T-helper 9 cell (primary cell): ENCODE data around the gene DENND1A.

ENCODE experiments used
- DNase-seq: peaks from one replicate; pipeline ENCODE4 v3.0.0-alpha.2; 2020

Gene DENND1A

DNA sequence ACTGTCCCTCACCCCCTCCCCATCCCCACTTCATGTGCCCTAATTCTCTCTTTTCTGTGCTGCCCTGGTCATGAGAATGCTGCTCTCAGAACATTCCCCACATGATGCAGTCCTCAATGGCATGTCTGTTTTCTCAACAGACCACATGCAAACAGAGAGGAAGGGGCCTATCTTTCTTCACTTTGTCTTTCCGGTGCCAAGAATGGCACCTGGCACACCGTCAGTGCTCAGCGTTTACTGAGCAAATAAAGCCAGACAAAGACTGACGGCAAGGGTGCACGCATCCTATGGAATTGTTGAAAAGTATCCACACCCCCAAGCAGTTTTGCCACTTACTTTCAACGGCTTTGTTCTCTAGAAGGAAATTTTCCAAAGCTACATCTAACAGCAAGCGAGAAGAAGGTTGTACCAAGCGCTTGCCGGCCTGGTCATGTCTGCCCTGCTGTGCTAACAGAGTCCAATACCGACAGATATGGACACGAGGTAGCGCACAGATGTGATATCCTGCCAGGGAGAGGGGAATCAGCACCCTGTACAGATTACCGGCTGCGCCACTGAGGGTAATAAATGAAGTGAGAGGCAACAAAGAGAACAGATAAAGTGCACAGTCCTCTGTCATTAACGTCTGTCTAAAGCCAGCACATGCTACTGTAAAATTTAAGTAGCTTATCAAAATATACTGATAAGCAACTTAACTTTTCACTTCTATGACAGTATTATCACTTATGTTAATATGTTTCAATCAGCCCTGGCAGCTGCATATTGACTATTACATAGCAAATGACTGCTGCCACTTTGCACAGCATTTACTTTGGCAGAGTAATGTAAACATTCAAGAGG is 251.7 kb downstream of the DENND1A start:
- no peak for DNase-seq

- DNase-seq: no peak
Observed at GRCh38 chr9:123676869-123677268, 253.1 kb downstream of the DENND1A start.

GRCh38 chr9:123669346-123669745 is 260.6 kb downstream of the DENND1A start:
- DNase-seq: no peak

GRCh38 chr9:123663529-123663928 is 266.4 kb downstream of the DENND1A start:
- DNase-seq: no peak

DNA sequence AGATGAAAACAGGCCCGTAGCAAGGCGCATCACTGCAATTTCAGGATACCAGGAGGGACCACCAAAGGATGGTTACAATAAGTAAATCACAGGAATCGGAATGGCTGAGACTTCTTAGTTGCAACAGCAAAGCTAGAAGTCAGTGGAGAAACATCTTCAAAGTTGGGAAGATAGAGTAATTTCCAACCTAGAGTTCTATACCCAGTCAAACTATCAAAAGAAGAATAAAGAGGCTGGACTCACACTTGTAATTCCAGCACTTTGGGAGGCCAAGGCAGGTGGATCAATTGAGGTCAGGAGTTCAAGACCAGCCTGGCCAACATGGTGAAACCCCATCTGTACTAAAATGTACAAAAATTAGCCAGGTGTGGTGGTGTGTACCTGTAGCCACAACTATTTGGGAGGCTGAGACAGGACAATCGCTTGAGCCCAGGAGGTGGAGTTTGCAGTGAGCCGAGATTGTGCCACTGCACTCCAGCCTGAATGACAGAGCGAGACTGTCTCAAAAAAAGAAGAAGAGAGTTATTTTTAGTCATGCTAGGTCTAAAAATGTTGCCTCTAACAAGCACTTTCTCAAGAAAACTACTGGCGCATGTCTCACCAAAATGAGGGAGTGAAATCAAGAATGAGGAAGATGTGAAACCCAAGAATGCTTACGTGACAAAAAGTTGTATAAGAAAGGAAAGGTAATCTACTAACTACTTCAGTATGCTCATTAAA is 267.7 kb downstream of the DENND1A start:
- DNase-seq: no peak

DNA sequence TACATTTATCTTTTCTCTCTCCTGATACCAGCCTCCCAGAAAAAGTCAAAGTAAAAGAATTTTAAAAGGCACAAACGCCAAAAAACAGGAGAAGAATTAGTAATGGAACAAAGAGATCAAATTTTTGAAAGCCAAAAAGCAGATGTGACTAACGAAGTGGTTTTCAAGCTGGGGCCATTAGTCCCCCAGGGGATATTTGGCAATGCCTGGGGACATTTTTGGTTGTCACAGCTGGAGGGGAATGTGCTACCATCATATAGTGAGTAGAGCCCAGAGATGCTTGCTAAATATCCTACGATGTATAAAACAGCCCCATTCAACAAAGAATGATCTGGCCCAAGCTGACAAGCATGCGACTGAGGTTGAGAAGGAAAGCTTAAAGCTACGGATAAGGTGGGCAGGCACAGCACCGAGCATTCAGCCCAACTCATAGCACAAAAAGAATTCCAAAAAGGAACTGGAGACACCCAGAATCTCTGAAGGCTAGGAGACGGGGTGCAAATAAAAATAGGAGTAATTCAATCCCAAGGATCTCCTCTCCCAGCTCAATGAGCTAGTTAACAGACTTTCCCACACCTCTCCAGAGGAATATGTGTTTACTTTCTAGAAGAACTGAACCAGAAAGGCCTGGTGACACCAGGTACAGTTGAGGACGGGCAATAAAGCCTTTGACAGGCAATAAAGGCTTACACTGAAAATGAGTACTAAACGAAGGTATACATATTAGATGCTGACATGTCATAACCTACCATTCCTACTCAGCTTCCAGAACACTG is 269.0 kb downstream of the DENND1A start:
- no peak for DNase-seq

- no peak for DNase-seq
Observed at GRCh38 chr9:123659358-123659757, 270.6 kb downstream of the DENND1A start.

DNA sequence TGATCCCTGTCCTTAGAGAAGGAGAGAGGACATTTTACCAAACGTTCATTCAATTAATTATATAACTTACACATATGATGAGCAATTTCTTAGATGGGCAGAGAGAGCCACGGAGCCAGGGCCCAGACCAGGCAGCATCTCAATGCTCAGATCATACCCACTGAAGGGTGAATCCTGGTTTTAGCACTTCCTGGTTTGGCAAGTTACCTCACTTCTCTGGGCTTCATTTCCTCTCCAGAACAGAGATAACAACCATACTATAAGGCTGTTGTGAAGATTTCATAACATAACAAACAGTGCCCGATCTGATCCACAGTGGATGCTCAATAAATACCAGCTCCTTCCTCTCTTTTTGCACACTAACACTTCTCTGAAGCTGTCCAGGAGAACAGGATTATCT is 271.1 kb downstream of the DENND1A start:
- no peak for DNase-seq

DNA sequence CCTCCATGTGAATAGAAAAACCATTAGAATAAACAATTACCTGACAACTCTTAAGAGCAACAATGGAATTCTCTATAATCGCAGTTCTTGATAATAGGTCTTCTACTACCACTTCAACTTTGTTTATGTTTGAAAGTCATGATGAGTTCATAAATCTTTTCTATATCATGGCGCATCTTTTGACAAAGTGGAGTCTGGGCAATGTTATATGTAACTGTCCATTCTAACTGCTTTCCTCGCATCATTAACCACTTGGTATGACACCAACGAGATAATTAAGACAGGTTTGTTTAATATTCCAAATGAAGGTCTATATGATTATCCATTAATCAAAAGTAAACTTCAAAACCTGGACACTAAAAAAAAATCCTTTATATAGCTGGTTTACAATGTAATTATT is 272.0 kb downstream of the DENND1A start:
- DNase-seq: no peak

GRCh38 chr9:123657099-123657498 is 272.8 kb downstream of the DENND1A start:
- no peak for DNase-seq

GRCh38 chr9:123656565-123656964 is 273.4 kb downstream of the DENND1A start:
- DNase-seq: no peak

DNA sequence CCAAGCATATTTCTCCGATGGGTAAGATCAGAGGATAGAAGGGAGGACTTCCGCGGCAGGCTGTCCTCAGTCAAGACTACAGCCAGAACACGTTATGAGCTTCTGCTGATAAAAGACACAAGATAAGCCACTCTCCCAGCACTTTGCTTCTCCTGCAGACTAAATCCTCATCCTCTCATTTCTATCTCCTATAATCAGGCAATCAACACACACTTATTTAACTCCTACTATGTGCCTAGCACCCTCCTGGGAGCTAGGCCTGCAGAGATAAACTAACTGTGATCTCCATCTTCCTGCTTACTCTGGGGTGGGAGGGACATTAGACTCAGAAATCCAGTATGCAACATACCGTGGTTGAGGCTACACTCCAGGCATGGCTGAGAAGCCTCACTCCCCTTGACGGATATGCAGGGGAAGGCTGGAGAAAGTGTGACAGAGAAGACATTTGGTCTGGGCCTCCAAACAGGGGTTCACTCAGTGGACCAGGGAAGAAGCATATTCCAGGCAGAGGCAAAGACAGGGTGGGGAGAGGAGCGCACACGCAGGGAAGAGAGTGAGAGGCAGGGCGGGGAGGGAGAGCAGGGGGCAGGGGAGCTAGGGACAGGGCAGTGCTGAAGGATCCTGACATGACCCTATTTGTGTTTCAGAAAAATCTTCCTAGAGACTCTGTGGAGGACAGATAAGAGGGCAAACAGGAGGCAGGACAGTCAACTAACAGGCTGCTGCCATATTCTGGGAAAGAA is 274.1 kb downstream of the DENND1A start:
- no peak for DNase-seq

GRCh38 chr9:123654994-123655637 is 274.8 kb downstream of the DENND1A start:
- no peak for DNase-seq

- no peak for DNase-seq
Observed at GRCh38 chr9:123654218-123654993, 275.5 kb downstream of the DENND1A start.

GRCh38 chr9:123652416-123652815 is 277.5 kb downstream of the DENND1A start:
- DNase-seq: no peak

- no peak for DNase-seq
Observed at GRCh38 chr9:123651871-123652270, 278.1 kb downstream of the DENND1A start.

DNA sequence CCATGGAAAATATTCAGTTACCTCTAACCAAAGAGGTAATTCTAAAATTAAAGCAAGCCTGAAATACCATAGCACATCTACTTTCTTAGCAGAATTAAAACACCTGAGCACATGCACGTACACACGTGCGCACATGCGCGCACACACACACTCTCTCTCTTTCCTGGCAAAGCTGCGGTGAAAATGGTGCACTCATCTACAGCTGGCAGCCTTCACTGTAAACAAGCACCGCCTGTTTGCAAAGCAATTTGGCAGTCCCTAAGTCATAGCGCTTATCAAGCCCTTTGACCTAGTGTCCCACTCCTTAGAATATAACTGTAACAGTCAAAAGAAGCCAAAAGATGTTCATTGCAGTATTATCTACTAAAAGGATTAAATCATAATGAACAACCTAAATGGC is 278.7 kb downstream of the DENND1A start:
- no peak for DNase-seq

- no peak for DNase-seq
Observed at GRCh38 chr9:123649909-123650308, 280.0 kb downstream of the DENND1A start.

- DNase-seq: no peak
Observed at GRCh38 chr9:123647145-123647544, 282.8 kb downstream of the DENND1A start.

DNA sequence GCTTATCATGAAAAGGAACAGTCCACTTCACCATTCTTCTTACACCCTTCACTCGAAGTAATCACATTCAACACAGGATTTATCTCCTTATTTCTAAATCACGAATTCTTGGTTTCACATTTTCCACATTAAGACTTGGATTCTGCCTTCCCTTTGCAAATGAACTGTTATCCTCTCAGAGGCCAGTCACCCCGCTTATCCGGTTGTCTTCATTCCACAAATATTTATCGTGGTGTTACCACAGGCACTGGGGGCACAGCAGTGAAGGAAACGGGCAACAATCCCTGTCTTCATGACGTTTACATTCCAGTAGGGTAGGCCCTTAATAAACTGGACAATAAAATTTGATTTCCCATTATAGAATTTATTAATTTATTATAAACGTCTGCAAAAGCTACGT is 284.2 kb downstream of the DENND1A start:
- no peak for DNase-seq

GRCh38 chr9:123645126-123645525 is 284.8 kb downstream of the DENND1A start:
- DNase-seq: no peak
